ENCODE data around the gene MTAP. TPM values are rescaled to one million over a fixed set of nuclear protein-coding genes. Genes with fewer than 3 reads are reported as not detected.

The MTAP gene
- polyA plus RNA-seq, 3 donors: 36.3 to 48.7 (median 42.6) TPM

DNA sequence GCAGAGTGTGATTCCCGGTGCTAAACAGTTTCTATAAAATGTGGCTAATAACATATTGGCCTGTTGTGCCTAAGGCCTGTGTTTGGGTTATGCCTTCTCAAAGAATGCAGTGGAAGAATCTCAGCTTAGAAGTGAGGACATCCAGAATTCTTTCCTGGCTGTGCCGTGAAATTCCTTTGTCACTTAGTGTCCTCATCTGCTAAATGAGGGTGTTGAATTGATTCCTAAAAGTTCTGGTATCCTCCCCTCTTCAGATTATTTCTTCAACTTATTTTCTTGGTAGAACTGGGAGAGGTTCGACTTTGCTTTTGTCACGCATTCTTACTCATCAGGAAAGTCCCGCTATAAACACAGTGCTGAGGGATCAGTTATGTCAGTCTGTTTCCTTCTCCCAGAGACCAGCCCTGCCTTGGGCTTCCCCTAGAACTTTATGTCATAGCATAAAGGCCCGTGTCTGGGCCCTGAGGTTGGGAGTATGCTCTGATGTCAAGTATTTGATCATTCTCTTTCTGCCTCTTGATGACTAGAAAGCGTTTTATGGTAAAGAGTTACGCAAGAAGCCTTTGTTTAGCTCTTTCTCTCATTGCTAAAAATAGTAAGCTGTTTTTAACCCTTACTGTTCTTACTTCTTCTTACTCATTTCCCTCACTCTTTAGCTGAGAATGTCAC is 29.5 kb downstream of the MTAP start:
- DNase-seq (ENCODE audit: extremely low read depth in 1 of 11, low read depth in 9 of 11, low spot score in 4 of 11): no peak

DNA sequence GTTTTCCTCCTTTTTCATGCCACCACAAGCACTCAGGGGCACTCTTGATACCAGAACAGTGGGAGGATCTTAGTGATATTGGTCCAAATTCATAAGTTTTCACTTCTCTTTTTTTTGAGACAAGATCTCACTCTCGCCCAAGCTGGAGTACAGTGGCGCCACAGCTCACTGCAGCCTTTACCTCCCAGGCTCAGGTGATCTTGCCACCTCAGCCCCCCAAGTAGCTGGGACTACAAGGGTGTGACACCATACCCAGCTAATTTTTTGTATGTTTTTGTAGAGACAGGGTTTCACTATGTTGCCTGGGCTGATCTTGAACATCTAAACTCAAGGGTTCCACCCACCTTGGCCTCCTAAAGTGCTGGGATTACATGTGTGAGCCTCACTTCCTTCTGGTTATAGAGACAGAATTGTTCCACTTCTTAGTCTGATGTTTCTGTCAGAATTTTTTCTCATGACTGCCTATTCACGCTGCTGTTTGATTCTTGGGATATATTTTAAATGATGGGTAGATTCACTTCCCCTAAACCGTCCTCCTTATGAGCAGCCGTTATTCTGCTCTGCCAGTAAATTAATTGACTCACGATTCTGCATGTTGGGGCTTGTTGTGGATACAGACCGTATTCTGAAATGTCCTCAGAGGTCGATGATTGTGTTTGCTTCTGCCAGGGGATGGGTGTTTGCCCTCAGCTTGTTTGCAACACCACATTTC is 30.8 kb downstream of the MTAP start:
- no peak for DNase-seq (ENCODE audit: extremely low read depth in 1 of 11, low read depth in 9 of 11, low spot score in 4 of 11)

DNA sequence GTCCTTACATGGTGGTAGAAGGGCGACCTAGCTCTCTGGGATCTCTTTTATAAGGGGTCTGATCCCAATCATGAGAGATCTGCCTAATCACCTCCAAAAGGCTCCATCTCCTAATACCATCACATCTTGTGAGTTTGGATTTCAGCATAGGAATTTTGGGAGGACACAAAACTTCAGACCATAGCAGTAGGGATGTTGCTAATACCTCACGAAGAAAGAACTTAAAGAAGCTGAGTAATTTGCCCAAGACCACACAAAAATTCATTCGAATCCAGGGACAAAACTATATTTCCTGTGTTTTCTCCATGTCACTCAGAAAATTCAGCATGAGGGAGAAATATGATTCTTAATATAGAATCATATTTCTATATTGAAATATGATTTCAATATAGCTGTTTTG is 32.7 kb downstream of the MTAP start:
- DNase-seq (ENCODE audit: extremely low read depth in 1 of 11, low read depth in 9 of 11, low spot score in 4 of 11): no peak

DNA sequence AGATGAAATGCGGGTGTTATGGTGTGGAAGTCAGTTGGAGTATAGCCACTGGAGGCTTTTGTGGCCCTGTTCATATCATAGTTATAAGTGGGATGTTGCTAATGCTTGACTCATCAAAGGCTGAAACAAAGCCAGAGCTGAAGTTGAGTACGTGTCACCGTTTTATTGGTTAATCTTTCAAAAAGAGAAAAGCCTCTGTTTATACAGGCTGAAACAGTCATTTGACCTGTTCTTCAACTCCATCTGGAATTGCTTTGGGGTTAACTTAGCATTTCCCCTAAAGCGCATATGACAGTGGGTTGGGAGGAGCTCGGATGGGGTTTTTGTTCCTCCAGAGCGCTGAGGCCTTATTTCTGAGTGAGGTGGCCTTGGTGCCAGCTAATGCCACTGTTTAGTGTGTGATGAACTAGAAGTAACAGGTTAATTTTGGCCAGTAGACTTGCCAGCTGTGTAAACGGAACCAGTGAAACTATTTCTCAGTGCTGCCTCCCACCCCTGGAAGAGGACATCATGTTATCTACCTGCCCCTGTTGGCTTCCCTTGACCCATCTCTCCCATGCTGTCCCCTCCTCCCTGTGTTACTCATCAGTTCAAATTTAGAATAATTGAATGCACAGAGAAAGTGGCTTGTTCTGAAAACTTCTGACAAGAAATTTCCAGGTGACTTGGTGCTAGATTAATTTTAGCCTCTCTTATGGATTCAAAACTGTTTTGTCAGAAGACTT is 34.2 kb downstream of the MTAP start:
- no peak for DNase-seq (ENCODE audit: extremely low read depth in 1 of 11, low read depth in 9 of 11, low spot score in 4 of 11)

DNA sequence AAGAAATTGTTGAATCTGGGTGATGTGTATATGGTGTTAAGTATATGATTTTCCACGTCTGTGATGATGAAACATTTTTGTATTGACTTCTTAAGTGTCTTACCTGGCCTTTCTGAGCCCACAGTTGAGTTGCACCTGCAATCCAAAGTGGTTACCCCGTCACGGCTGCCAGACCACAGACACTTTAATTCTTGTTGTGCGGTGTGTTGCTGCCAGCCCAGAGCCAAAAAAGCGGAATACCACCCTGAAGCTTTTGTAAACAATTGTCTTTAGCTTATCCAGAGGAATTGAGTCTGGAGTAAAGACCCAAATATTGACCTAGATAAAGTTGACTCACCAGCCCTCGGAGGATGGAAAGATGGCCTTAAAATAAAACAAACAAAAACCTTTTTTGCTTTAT is 35.1 kb downstream of the MTAP start:
- no peak for DNase-seq (ENCODE audit: extremely low read depth in 1 of 11, low read depth in 9 of 11, low spot score in 4 of 11)

DNA sequence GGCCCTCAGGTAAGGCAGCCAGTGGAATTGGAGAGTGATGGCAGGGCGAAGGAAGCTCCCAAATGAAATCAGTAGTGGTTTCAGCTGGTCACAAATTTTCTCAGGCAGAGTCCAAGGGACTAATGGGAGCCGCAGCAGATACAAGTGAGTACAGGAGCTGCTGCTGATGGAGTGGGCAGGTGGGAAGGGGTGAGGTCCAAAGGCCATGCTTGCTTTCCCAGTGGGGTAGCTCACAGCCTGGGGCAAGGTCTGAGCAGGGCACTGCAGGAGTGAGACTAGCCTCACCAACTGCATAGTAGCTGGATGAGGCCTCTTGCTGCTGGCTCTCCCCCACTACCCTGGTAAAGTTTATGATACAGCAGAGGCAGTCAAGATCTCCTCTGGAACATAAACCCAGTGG is 38.2 kb downstream of the MTAP start:
- DNase-seq (ENCODE audit: extremely low read depth in 1 of 11, low read depth in 9 of 11, low spot score in 4 of 11): no peak

DNA sequence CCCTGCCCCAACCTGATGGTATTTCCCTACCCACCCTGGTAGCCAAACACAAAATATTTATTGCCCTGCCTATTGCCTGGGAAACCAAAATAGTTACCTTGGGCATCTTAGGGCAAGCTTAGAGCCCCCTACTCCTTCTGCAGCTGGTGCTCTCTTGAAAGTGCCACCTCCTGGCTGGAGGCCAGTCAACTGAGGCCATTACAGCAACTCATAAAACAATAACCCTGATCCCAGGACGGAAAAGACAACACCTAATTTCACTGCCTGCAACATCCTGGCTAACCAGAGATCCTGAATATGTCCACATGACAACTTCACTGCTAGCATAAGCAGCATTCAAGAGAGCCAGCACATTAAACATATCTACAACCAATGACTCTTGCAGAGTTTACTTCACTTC is 38.7 kb downstream of the MTAP start:
- DNase-seq (ENCODE audit: extremely low read depth in 1 of 11, low read depth in 9 of 11, low spot score in 4 of 11): no peak

DNA sequence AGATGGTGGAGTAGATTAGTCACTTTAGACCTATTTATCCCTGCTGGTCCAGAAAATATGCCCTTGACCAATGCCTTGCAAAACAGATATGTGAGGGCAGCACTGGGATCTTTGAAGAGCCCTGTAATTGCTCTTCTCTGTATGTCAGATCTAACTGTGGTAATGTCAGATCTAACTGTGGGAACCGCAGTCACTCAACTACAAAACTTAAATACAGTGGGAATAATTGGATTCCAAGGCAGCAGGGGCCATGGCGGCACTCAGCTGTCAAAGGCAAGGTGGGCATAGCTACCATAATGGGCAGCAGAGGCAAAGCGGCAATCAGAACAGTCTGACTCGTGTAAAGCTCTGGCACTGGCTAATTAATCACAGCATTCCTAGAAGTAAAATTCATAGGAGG is 46.2 kb downstream of the MTAP start:
- no peak for DNase-seq (ENCODE audit: extremely low read depth in 1 of 11, low read depth in 9 of 11, low spot score in 4 of 11)

DNA sequence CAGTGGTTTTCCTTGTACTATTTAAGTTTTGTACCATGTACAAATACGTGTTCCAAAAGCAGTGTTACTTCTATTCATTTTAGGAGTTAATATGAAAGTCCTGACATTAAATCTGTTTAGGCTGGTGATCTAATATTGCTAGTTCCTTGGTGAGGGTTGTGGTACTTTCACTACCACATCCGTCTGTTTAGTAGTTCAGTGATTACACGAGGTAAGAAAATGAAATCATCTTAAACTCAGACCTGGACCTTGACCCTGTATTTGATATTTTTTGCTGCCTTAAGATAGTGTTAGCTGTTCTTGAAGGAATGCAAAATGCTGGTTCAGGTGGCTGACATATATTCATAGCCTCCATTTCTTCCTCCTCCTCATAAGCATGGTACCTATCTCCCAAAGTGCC is 50.3 kb downstream of the MTAP start:
- DNase-seq (ENCODE audit: extremely low read depth in 1 of 11, low read depth in 9 of 11, low spot score in 4 of 11): no peak

DNA sequence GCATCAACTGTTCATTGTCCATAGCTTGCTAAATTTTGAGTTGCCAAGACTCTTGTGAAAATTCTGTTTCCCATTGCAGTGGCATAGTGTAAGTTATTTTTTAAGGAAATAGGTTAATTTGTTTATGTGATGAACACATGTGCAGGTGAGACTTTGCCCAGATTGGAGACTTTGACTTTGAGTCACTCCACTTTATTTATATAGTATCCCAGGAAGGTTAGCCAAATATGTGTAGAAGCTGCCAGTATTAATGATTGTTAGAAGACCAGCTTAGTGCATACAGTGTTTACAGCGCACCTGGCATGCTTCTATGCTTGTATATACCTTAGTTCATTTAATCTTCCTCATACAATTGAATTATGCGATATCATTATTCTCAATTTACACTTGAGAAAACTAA is 51.0 kb downstream of the MTAP start:
- no peak for DNase-seq (ENCODE audit: extremely low read depth in 1 of 11, low read depth in 9 of 11, low spot score in 4 of 11)

DNA sequence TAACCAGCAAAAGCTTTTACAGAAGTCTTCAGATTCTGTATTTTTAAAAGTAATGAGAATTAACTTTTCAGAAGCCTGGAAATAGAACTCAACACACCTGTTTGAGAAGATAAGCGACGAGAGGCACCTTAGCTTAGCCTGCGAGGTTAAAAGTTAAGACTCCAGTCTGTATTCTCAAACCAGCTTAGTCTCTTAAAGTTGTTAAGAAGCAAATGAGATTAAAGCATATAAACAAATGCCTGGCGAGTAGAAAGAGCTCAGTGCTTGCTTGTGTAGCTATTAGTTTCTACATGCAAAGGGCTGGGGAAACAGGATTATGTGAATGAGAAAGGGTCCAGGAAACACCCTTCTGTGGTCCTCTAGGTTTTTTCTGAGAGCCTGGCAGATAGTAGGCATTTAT is 51.7 kb downstream of the MTAP start:
- DNase-seq (ENCODE audit: extremely low read depth in 1 of 11, low read depth in 9 of 11, low spot score in 4 of 11): no peak

DNA sequence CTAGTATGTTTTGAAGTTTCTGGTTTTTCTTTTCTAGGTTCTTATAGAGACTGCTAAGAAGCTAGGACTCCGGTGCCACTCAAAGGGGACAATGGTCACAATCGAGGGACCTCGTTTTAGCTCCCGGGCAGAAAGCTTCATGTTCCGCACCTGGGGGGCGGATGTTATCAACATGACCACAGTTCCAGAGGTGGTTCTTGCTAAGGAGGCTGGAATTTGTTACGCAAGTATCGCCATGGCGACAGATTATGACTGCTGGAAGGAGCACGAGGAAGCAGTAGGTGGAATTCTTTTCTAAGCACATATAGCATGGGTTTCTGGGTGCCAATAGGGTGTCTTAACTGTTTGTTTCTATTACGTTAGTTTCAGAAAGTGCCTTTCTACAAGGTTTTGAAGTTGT is 52.2 kb downstream of the MTAP start:
- DNase-seq (ENCODE audit: extremely low read depth in 1 of 11, low read depth in 9 of 11, low spot score in 4 of 11): no peak

DNA sequence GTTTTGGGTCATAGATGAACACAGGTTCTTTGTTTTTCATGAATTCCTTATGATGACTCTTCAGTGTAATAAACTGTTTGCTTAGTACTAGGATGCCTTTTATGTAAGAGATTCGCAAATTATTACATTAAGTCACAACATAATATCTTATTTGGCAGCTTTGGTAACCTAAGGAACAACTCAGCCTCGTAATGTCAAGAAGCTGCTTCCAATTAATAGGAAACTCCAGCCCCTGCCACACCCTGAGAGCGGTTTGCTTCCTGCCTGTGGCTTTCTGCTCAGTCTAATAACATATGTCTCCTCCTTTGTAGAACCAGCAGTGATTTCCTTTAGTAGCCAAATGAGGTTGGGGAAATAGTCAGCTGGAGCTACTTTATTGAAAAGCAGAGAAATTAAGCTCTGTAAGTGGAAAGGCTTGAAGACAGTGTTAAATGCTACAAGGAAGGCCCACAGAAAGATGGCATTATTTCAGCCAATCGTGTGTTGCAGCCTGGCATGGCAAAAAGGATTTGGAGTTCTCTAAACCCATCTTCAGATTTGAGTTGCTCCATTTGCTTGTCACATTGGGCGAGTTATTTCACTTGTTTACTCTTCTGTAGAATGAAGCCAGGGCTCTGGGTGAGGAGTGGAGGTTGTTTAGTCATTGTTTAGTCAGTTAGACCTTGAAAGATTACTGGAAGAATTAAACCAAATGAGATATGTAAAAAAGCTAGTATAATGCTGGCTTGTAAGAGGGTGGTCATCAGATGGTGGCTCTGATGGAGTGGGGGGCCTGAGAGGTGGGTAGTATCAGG is 54.1 kb downstream of the MTAP start:
- no peak for DNase-seq (ENCODE audit: extremely low read depth in 1 of 11, low read depth in 9 of 11, low spot score in 4 of 11)

DNA sequence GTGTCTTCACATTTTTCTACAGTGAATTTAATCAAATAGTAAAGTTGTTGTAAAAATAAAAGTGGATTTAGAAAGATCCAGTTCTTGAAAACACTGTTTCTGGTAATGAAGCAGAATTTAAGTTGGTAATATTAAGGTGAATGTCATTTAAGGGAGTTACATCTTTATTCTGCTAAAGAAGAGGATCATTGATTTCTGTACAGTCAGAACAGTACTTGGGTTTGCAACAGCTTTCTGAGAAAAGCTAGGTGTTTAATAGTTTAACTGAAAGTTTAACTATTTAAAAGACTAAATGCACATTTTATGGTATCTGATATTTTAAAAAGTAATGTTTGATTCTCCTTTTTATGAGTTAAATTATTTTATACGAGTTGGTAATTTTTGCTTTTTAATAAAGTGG is 60.4 kb downstream of the MTAP start:
- no peak for DNase-seq (ENCODE audit: extremely low read depth in 1 of 11, low read depth in 9 of 11, low spot score in 4 of 11)

DNA sequence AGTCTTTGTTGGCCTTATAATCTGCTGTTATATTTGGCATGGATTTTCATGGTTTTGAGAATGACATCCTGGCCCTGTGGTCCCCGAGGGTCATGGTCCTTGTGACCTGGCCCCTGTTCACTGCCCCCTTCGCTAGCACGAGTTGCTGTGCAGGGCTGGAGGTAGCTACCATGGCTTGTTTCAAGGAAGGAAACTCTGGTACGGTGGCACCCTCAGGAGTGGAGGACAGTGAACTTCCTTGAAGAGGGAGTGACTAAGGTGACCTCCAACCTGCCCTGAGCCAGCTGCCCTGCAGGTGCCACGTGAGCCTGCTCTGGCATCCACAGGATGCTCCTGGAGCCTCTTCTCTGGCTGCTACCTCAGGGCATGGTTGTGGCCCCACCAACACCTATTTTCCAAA is 62.1 kb downstream of the MTAP start:
- DNase-seq (ENCODE audit: extremely low read depth in 1 of 11, low read depth in 9 of 11, low spot score in 4 of 11): no peak

DNA sequence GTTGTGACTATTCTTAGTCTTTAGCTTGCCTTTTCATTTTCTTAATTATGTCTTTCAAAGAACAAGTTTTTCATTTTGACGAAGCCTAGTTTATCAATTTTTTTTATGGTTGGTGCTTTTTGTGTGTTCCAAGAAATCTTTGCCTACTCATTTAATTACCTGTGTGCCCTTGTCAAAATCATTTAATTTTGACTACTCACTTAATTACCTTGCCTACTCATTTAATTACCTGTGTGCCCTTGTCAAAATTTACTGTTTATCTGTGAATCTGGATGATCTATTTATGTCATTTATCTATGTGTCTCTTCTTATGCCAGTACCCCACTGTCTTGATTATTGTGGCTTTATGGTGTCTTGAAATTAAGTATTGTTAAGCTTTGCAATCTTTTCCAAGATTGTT is 63.9 kb downstream of the MTAP start:
- no peak for DNase-seq (ENCODE audit: extremely low read depth in 1 of 11, low read depth in 9 of 11, low spot score in 4 of 11)

DNA sequence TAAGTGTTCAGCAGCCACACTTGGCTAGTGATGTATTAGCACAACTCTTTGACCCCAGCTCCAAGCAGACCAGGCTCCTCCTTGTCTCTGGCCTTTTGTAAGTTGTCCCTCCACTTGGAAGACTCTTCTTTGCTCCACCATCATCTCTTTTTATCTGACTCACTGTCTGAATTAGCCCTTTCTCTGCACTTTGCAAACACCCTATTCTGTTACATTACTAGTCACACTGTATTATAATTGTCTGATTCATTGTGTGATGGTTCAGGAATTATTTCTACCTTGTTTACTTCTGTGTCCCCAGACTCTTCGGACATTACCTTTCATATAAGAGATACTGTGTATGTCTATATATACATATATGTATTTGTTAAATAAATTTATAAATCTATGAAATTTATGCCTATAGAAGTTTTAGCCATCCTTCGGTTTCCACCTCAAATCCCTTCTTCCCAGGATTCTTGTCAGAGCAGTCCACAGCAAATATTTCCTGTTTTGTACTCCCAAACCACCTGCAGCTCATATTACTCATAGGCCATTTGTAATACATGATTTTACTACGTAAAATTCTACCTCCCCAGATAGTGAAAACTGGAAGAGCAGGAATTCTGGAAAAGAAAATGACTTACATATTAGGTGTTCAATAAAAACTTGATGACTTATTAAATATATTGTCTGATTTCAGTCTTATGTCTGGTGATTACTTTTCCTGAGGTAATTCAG is 69.0 kb downstream of the MTAP start:
- DNase-seq (ENCODE audit: extremely low read depth in 1 of 11, low read depth in 9 of 11, low spot score in 4 of 11): no peak

DNA sequence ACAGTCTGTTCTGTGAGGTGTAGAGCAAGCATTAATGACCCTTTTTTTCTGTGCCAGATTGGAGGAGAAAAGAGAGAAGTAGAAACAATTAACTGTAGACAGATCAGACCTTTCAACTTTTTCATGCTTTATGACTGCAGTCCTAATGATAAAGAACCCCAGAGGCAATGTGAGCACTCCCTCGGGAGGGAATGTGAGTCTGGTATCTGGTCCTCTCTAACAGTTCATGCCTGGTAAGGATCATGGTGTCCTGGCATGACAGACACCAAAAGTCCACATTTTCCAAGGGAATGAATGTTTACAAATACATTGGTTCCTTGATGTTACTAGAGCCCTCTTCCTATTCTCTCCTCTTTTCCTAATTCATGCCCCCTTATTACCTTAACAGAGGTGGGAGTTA is 70.3 kb downstream of the MTAP start:
- DNase-seq (ENCODE audit: extremely low read depth in 1 of 11, low read depth in 9 of 11, low spot score in 4 of 11): no peak

DNA sequence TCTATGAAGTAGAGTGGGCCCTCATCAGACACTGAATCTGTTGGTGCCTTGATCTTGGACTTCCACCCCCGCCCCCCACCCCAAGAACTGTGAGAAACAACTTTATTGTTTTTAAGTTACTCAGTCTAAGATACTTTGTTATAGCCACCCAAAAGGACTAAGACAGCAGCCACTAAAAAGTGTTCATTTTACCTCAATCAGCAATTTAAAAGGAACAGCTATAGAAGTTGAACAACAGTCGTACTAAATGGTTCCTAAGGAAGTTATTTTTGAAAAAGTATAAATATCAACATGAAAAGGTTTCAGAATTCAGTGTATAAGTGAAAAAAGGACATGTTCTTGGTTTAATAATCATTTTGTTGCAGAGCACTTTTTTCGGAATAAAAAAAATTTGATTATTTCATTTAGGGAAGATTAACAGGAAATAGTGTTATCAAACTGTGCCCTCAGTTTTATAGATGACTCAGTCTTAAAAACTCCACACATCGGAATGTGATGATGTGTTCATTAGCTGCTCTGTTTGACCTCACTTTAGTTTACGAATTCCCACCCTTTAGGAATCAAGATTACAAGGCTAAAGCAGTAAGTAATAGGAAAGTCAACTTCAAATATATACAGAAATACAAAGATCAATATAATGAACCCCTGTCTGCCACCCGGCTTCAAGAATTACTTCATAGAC is 71.2 kb downstream of the MTAP start:
- no peak for DNase-seq (ENCODE audit: extremely low read depth in 1 of 11, low read depth in 9 of 11, low spot score in 4 of 11)
